GM21526 (cell line): Measurements from ENCODE around the gene CXCL8.
"Not testable (repeated sequence)": the region's sequence is repeated elsewhere in the genome, so short reads cannot be mapped to it uniquely, and the experiment has no call there.

Experiments
- ATAC-seq: cut with Tn5 transposase; IDR thresholded peaks from one replicate; pipeline ENCODE4 v1.9.1; 2021; ENCODE audit warnings: moderate library complexity; ENCODE audit not compliant: unreplicated experiment, low FRiP score

Gene CXCL8

GRCh38 chr4:73740353-73740778, at the start of gene CXCL8:
CXCL8 (plus strand) TSS chr4:73740569; CDS start chr4:73740659, 90 bp downstream.
- no peak for ATAC-seq

GRCh38 chr4:73691201-73691600, 49.2 kb upstream of the CXCL8 start:
- not testable (repeated sequence) for ATAC-seq

- ATAC-seq: no peak
These were observed 48.6 kb upstream of the CXCL8 start for GRCh38 chr4:73691759-73692158.

DNA sequence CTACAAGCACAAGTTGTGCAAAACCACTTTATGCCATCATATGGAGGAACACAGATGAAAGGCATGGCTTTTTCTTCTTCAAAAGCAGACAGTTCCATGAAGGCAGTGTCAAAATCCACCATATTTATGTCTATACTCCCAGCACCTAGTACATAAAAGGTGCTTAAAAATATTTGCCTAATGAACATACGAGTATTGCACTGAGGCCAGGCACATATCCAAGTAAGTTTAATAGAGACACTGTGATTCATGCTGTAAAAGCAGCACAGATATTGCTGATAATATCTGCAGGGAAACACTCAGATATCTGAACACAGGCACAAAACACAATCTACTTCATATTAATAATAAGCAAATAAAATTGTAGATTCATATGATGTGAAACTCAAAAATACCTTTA, 48.1 kb upstream of the CXCL8 start:
- no peak for ATAC-seq

- no peak for ATAC-seq
These were observed 47.7 kb upstream of the CXCL8 start for GRCh38 chr4:73692701-73693100.

DNA sequence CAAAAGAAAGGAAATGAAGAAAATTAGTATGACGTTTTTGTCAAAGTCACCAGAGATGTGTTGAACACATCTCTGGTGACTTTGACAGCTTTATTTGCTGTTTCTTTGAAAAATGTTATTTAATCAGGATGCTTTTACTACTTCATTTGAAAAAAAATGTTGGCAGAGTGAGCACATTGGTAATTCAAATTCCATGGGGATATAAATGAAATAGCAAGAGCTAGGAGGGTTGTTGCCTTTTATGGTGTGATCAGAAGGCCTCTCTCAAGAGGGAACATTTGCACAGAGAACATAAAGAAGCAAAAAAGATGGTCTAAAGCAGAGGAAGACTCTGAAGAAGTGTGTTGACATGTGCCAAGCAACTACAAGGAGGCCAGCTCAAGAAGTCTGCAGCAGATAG, 46.6 kb upstream of the CXCL8 start:
- no peak for ATAC-seq

DNA sequence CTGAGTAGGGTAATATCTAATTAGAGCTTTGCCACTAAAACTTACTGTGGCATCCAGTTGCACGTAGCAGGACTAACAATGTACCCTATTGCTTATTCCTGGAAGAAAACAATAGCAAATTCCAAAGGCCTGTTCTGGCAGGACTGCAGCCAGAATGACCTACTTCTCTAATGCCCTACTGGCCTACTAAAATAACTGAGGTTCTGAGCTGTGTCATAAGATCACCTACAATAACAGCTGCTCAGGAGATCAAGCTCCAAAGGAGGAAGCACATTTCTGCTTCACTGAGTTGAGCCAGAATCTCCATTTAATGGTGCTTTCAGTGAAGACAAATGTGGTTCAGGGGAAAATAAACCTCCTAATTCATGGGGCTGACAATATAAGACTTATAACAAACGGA, 42.2 kb upstream of the CXCL8 start:
- no peak for ATAC-seq

DNA sequence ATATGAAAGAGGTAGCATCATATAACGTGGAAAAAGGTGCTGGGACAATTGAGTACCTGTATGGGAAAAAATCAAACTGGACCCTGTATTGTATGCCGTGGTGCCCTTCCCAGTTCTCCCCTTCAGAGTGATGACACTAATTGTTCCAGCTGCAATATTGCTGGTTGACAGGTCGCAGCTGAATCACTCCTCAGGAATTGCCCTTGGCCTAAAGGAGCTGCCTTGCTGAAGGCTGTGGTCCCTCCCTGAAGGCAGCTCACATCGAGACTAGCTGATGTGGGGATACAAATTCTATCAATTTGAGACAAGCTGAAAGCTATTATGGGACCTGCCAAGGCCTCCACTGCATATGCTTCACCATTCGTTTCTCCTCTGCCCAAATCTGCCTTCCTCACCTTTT, 39.3 kb upstream of the CXCL8 start:
- no peak for ATAC-seq

DNA sequence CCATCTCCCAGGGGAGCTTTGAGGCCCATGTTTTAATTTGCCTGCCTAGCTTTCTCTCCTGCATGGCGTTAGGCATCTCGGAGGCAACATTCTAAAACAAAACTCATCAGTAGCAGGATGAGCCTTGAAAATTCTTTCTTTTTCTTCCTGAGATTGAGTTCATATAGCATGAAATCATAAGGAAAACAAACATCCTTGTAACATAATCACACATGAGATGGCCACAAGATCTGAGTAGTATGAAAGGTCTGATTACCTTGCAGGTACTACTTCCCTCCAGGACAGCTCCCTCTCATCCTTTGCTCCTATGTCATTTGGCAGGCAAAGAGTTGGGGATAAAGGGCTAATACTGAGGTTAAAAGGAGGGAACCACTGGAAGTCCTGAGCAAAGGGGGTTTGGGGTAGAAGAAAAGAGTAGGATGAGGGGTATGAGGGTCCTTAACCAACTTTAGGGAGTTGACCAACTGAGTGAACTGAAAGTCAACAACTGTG, 37.5 kb upstream of the CXCL8 start:
- ATAC-seq: no peak

DNA sequence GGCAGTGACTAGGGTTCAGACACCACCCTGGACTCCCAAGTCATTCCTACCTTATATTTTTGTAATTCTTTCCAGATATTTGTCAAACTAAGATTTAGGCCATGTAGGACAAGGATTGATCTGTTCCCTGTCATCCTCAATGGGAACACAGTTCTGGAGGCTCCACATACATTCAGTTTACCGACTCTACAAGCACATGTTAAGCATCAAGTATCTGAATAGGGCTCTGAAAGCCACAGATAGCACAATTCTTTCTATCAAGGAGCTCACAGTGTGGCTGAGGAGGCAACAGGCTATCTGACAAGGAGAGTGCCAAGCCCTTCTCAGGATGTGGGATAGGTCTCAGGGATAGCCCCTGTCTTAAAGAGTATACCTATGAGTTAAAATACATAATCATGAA, 37.0 kb upstream of the CXCL8 start:
- no peak for ATAC-seq

DNA sequence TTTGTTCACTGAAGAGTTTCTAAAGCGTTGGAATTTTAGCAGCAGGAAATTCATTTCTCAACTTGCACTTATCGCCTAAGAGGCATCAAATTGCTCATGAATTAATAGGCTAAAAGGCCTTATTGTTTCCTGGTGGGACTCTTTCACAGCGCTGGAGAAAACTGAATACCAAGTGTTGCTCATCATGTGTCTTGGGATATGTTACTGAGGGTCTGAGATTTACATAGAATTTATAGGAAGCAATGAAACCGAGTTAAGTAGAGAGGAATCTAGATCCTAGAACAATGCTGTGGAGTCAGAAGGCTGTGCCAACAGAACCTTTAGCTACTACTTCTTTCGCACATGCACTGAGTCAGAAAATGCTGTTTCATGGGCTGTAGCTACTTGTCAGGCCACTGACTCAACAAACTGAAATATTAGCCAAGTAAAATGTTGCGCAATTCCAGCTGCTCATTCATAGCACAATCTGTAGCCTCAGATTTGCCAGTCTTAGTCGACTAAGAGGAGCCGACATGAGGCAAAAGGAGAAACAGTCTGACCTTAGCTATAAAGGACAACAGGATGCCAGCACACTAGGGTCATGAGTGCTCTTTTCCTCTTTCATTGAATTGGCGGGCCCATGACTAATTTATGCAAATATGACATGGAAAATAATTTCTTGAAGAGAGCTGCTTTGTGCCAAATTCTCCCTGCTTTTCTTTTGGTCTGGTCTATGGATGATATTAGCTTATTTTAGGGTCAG, 35.9 kb upstream of the CXCL8 start:
- ATAC-seq: no peak

DNA sequence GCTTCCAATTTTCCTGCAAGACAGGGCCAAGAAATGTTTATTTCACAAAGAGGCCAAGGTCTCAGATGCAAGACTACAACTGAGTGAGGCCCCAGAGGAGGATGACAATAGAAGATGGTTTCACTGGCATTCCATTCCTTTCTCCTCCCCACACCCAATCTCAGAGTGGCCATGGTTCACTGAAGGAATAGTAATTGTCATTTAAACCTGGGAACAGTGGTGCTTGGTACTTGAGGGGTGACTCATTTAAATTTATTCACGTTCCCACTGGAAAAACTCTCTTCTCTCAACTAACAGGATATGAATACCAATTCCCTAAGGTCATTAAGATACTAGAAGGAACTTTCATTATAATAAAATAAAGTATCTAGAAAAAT, 35.3 kb upstream of the CXCL8 start:
- ATAC-seq: no peak

- ATAC-seq: no peak
These were observed 34.6 kb upstream of the CXCL8 start for GRCh38 chr4:73705721-73706120.

GRCh38 chr4:73706811-73707210, 33.6 kb upstream of the CXCL8 start:
- no peak for ATAC-seq

DNA sequence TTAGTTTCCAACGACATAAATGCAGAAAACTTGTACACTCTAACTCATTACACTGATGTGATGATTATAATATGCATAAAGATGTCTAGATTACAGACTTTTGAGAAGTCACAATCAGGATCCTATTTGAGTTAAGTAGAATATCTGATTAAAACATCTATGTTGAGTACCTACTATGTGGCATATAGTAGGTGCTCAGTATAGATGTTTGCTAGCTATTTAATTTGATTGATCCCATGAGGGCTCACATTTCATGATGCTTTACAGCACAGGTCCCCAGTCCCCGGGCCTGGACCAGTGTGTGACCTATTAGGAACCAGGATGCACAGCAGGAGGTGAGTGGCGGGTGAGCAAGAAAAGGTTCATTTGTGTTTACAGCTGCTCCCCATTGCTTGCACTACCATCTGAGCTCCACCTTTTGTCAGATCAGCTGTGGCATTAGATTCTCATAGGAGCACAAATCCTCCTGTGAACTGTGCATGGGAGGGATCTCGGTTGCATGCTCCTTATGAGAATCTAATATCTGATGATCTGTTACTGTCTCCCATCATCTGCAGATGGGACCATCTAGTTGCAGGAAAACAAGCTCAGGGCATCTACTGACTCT, 33.0 kb upstream of the CXCL8 start:
- no peak for ATAC-seq

GRCh38 chr4:73707918-73708577, 32.3 kb upstream of the CXCL8 start:
- ATAC-seq: no peak

DNA sequence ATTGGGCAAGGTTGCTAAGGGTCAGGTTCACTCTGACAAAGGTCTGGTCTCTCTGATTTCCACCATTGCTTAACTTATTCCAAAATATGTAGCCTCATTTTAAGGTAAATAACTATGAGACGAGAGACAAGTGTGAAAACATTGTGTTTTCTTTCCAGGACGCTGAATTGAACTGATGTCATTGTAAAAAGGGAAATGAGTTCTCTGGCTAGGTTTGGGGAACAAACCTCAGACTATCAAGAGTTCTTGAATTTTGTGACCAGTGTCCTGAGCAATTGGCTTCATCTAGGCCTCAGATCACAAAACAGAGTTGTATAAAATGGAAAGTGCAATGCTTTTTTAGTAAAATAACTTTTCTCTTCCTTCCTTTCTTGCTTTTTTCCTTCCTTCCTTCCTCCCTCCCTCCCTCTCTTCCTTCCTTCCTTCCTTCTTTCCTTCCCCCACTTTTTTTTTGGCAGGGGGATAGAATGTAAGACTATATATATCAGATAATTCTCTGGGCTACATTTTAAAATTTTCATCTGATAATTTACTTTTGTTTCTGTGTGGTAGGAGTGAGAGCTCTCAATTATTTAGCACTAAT, 30.8 kb upstream of the CXCL8 start:
- ATAC-seq: no peak

DNA sequence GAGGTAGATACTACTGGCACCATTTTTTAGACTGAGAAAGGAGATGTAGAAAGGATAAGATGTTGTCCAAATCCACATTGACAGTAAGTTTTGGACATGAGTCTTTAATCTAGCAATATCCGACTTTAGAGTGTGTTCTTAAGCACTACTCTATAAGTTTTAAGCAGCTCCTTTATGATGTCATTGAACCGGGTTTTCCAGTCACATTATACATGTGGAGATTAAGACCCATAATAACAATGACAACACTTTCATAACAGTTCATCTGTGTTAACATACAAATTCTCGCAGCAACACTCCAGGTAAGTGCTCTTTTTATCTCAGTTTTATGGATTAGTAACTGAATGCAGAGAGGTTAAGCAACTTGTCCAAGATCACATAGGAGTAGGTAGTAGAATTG, 30.3 kb upstream of the CXCL8 start:
- no peak for ATAC-seq

GRCh38 chr4:73711989-73712388, 28.4 kb upstream of the CXCL8 start:
- ATAC-seq: no peak

DNA sequence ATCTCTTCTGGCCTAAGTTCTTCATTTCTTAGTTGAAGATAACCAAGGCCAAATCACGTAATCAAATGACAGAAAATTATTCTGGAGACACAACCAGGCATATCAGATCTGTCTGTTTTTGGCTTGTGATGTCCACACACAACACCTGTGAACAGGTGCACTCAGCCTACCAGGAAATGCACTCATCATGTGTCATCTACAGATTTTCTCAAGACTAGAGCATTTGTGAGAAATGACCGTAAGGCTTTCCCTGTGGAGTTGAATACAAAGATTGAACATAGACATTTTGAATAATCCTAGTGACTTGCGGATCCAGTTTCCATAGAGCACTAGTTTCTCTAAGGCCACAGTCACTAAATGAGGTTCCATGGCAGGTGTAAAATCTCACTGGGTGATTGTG, 26.7 kb upstream of the CXCL8 start:
- ATAC-seq: no peak

- ATAC-seq: no peak
These were observed 25.7 kb upstream of the CXCL8 start for GRCh38 chr4:73714647-73715046.
